ENCODE measurements around the gene HIRA.

HIRA gene

GRCh38 chr22:19410941-19411689, 20.4 kb downstream of the HIRA start:
- H3K27me3 Mint-ChIP-seq = no peaks in the 10 kb centered on the region
- H3K4me1 Mint-ChIP-seq = peaks cover 18% of the 10 kb centered on the region
- ATAC-seq = no peak
- H3K9me3 Mint-ChIP-seq = no peaks in the 10 kb centered on the region
- no peak overlapping the region for H3K4me3 Mint-ChIP-seq
- peaks cover 37% of the 10 kb centered on the region for H3K36me3 Mint-ChIP-seq
- H3K27ac Mint-ChIP-seq = no peak overlapping the region

- H3K4me1 Mint-ChIP-seq = peaks cover 18% of the 10 kb centered on the region
- H3K4me3 Mint-ChIP-seq = no peak overlapping the region
- ATAC-seq = no peak
These were observed 23.6 kb downstream of the HIRA start for GRCh38 chr22:19407649-19408606.

DNA sequence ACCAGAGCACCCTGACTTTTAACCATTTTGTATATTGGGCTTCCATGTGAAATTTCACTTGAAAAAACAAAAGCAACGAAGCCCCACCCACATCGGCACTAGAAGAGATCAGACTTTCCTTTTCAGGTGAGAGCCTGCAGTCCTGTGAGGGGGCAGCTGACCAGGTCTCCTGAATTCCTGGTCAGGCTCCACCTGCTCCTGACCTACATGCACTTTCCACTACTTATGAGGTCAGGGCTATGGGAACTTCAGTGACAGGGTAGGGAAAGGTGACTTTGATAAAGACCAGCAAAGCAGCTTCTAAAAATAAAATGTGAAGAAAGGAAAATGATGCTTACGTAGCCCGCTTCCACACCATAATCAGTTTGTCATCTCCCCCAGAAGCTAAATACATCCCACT, 24.7 kb downstream of the HIRA start:
- H3K36me3 Mint-ChIP-seq = peaks cover 54% of the 10 kb centered on the region
- no peaks in the 10 kb centered on the region for H3K9me3 Mint-ChIP-seq
- peaks cover 13% of the 10 kb centered on the region for H3K4me1 Mint-ChIP-seq
- H3K27me3 Mint-ChIP-seq = no peaks in the 10 kb centered on the region
- ATAC-seq = no peak
- no peak overlapping the region for H3K27ac Mint-ChIP-seq
- no peak overlapping the region for H3K4me3 Mint-ChIP-seq

More at GRCh38 chr22:19407649-19408606, 23.6 kb downstream of the HIRA start:
- H3K27ac Mint-ChIP-seq = no peak overlapping the region
- peaks cover 55% of the 10 kb centered on the region for H3K36me3 Mint-ChIP-seq
- no peaks in the 10 kb centered on the region for H3K9me3 Mint-ChIP-seq
- H3K27me3 Mint-ChIP-seq = no peaks in the 10 kb centered on the region

DNA sequence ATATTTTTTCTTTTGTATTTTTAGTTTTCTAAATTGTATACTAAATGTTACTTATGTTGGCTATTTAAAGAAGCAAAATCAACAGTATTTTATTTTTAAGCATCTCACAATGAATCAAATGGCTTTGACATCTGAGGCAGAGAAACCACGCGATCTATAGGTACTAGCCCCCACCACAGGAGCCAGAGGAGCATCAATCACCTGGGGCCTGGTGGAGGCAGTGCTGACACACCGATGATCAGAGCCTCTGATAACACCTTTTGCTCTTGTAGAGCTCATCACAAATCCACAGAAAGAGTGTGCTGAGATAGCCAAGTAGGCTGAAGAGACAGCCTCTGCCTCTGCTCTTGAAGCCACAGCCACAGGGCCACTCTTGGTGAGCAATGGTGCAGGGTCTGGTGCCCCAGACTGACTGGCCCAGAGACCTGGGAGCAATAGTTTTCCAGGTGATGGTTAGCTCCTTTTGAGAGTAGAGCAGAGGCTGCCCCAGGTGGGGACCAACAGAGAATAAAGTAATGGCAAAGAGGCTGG, 25.2 kb downstream of the HIRA start:
- ATAC-seq = no peak
- Mint-ChIP-seq H3K4me3 (no peak overlapping the region), H3K9me3 (no peaks in the 10 kb centered on the region), H3K27ac (no peak overlapping the region), H3K27me3 (no peaks in the 10 kb centered on the region), H3K4me1 (peaks cover 13% of the 10 kb centered on the region), H3K36me3 (peaks cover 59% of the 10 kb centered on the region)

DNA sequence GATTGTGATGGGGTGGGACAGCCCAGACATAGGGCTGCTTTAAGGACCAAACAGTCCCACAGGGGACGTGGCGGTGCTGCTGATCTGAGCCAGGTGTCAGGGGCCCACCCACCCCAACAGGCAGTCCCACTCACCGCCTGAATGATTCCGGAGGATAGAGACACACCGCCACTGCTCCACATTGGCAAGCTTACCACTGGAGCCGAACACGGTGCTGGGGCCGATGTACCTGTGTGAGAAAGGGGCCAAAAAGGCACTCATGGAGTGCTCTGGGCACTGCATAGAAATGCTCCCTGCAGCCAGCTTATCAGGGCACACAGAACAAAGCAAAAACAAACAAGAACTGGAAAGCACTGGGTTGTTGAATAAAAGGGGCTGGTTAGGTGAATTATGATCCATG, 25.9 kb downstream of the HIRA start:
- H3K27ac Mint-ChIP-seq = no peak overlapping the region
- peaks cover 66% of the 10 kb centered on the region for H3K36me3 Mint-ChIP-seq
- no peak overlapping the region for H3K4me3 Mint-ChIP-seq

GRCh38 chr22:19405133-19405532, 26.4 kb downstream of the HIRA start:
- no peak for ATAC-seq
- no peak overlapping the region for H3K27ac Mint-ChIP-seq
- H3K36me3 Mint-ChIP-seq = peaks cover 72% of the 10 kb centered on the region
- H3K4me1 Mint-ChIP-seq = peaks cover 13% of the 10 kb centered on the region
- H3K9me3 Mint-ChIP-seq = no peaks in the 10 kb centered on the region
- H3K4me3 Mint-ChIP-seq = no peak overlapping the region
- no peaks in the 10 kb centered on the region for H3K27me3 Mint-ChIP-seq

More for the DNA sequence above, 25.9 kb downstream of the HIRA start:
- Mint-ChIP-seq H3K27me3 (no peaks in the 10 kb centered on the region), H3K4me1 (peaks cover 13% of the 10 kb centered on the region), H3K9me3 (no peaks in the 10 kb centered on the region)
- ATAC-seq = no peak

DNA sequence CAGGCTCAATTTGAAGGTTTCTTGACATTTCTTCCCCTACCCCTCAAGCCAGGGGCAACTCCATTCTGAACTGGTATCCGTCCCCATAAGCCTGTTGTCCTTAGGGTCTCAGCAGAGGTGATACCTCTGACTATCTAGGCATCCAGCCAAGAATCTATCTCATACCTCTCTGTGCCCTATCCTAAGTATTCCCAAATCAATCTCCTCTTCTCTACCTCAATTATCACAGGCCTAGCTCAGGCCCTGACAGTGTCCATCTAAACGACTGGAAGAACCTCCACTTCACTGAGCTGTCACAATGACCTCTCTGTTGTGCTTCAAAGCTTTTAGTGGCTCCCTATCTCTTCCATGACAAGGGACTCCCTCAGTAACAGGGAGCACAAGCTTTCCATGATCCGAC, 26.9 kb downstream of the HIRA start:
- H3K27ac Mint-ChIP-seq = no peak overlapping the region
- no peak for ATAC-seq
- H3K4me3 Mint-ChIP-seq = no peak overlapping the region
- H3K9me3 Mint-ChIP-seq = no peaks in the 10 kb centered on the region
- peaks cover 72% of the 10 kb centered on the region for H3K36me3 Mint-ChIP-seq
- no peaks in the 10 kb centered on the region for H3K27me3 Mint-ChIP-seq
- H3K4me1 Mint-ChIP-seq = peaks cover 13% of the 10 kb centered on the region

GRCh38 chr22:19402642-19403191, 28.8 kb downstream of the HIRA start:
- peaks cover 75% of the 10 kb centered on the region for H3K36me3 Mint-ChIP-seq
- no peaks in the 10 kb centered on the region for H3K27me3 Mint-ChIP-seq
- no peak overlapping the region for H3K27ac Mint-ChIP-seq
- H3K4me1 Mint-ChIP-seq = peaks cover 13% of the 10 kb centered on the region
- H3K9me3 Mint-ChIP-seq = no peaks in the 10 kb centered on the region
- no peak overlapping the region for H3K4me3 Mint-ChIP-seq
- no peak for ATAC-seq

- Mint-ChIP-seq H3K9me3 (no peaks in the 10 kb centered on the region), H3K27ac (no peak overlapping the region), H3K4me1 (peaks cover 13% of the 10 kb centered on the region), H3K4me3 (no peak overlapping the region), H3K27me3 (no peaks in the 10 kb centered on the region), H3K36me3 (peaks cover 72% of the 10 kb centered on the region)
- ATAC-seq = no peak
These were observed 30.1 kb downstream of the HIRA start for GRCh38 chr22:19401483-19401882.

GRCh38 chr22:19400881-19401280, 30.7 kb downstream of the HIRA start:
- ATAC-seq = no peak
- Mint-ChIP-seq H3K36me3 (peaks cover 68% of the 10 kb centered on the region), H3K4me1 (peaks cover 13% of the 10 kb centered on the region), H3K27me3 (no peaks in the 10 kb centered on the region), H3K4me3 (no peak overlapping the region), H3K9me3 (no peaks in the 10 kb centered on the region), H3K27ac (no peak overlapping the region)

GRCh38 chr22:19398652-19399051, 32.9 kb downstream of the HIRA start:
- peaks cover 62% of the 10 kb centered on the region for H3K36me3 Mint-ChIP-seq
- no peaks in the 10 kb centered on the region for H3K27me3 Mint-ChIP-seq
- H3K4me1 Mint-ChIP-seq = no peaks in the 10 kb centered on the region
- no peaks in the 10 kb centered on the region for H3K9me3 Mint-ChIP-seq
- H3K27ac Mint-ChIP-seq = no peak overlapping the region
- no peak for ATAC-seq
- H3K4me3 Mint-ChIP-seq = no peak overlapping the region

DNA sequence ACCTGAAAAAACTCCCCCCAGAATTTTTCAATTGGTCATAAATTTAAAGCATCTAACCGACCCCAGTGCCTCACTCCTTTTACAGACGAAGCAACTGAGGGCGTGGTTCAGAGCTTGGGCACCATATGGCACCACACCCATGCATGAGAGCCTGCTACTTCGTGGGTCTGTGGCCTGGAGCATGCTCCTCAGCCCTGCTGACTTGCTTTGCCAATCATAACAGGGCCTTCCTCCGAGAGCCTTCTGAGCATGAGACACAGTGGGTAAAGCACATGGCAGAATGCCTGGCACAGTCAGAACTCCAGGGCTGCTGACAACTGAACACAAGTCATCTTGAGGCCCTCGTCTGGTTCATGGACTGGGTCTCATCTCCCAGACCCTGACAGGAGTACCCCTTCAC, 33.3 kb downstream of the HIRA start:
- Mint-ChIP-seq H3K4me1 (no peaks in the 10 kb centered on the region), H3K36me3 (peaks cover 64% of the 10 kb centered on the region), H3K4me3 (no peak overlapping the region), H3K27me3 (no peaks in the 10 kb centered on the region), H3K27ac (no peak overlapping the region), H3K9me3 (no peaks in the 10 kb centered on the region)
- no peak for ATAC-seq

DNA sequence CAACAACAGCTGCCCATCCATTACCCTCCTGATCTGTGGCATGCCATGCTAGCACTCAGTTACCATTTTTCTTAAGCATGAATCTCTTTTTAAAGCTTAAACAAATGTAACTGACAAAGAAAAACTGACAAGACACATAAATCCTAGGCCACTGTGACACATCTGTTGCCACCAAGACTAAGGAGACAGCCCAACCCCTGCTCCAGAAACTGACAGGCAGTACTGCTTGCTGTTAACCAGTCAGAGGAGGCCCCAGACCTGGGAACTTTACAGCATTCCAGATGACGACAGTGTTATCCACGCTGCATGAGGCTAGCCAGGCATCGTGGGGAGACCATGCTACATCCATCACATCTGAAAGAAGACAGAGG, 33.8 kb downstream of the HIRA start:
- Mint-ChIP-seq H3K4me1 (no peaks in the 10 kb centered on the region), H3K27me3 (no peaks in the 10 kb centered on the region), H3K36me3 (peaks cover 67% of the 10 kb centered on the region), H3K27ac (no peak overlapping the region), H3K9me3 (no peaks in the 10 kb centered on the region), H3K4me3 (no peak overlapping the region)
- no peak for ATAC-seq

- no peak overlapping the region for H3K27ac Mint-ChIP-seq
- H3K4me1 Mint-ChIP-seq = no peaks in the 10 kb centered on the region
- no peak for ATAC-seq
- H3K4me3 Mint-ChIP-seq = no peak overlapping the region
- H3K27me3 Mint-ChIP-seq = no peaks in the 10 kb centered on the region
- H3K36me3 Mint-ChIP-seq = peaks cover 72% of the 10 kb centered on the region
- no peaks in the 10 kb centered on the region for H3K9me3 Mint-ChIP-seq
These were observed 34.4 kb downstream of the HIRA start for GRCh38 chr22:19396934-19397733.

GRCh38 chr22:19396561-19396933, 35.0 kb downstream of the HIRA start:
- Mint-ChIP-seq H3K27me3 (no peaks in the 10 kb centered on the region), H3K36me3 (peaks cover 70% of the 10 kb centered on the region), H3K27ac (no peak overlapping the region), H3K4me3 (no peak overlapping the region), H3K9me3 (no peaks in the 10 kb centered on the region), H3K4me1 (no peaks in the 10 kb centered on the region)
- no peak for ATAC-seq

Data from stimulated activated memory B cell treated with anti-CD40 and anti-IgM and Interleukin-4, amounts not matched to agents 10 μg/mL and 1 μg/mL and 100 μg/mL, for 72 hours (primary cell).